Erythroblast (primary cell): ENCODE results near the gene RIOK3.

Experiments
- GATA1 ChIP-seq: IDR thresholded peaks from 2 replicates; pipeline ENCODE4 v1.6.1; 2011; ENCODE audit warnings: low read depth, mild to moderate bottlenecking, control low read depth, low read length, moderate library complexity
- POLR2A ChIP-seq: IDR thresholded peaks from 2 replicates; pipeline ENCODE4 v1.6.1; 2011; ENCODE audit warnings: mild to moderate bottlenecking, low read length

DNA sequence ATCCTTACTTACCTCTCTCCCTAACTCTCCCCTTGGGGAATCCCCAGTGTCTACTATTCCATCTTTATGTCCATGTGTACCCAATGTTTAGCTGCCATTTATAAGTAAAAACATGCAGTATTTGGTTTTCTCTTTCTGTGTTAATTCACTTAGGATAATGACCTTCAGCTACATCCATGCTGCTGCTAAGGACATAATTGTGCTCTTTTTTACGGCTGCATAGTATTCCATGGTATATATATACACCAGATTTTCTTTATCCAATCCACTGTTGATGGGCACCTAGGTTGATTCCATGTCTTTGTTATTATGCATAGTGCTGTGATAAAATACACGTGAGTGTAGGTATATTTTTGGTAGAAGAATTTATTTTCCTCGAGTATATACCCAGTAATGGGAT, 24.3 kb upstream of the RIOK3 start:
- TF ChIP-seq POLR2A (no peak), GATA1 (no peak)
